WTC11 (cell line): ENCODE measurements around the gene OCA2. TPM values are rescaled to one million over a fixed set of nuclear protein-coding genes. Genes with fewer than 3 reads are reported as not detected.

Experiments
- ATAC-seq: fragments of 200-7000 bp; cut with Tn5 transposase; 2 replicates; pipeline ENCODE4 v1.10.0; 2021; ENCODE audit warnings: mild to moderate bottlenecking, moderate library complexity
- CTCF ChIA-PET: fragments of 300-600 bp; sonication (Branson Sonifier 250); formaldehyde crosslinking; loops from one replicate; lab custom pipeline; 2021; ENCODE audit warnings: antibody characterized with exemption; lab: Charles Lee
- POLR2A ChIA-PET: fragments of 350-600 bp; sonication (Branson Sonifier 250); formaldehyde crosslinking; loops from one replicate; lab custom pipeline; 2021; ENCODE audit warnings: antibody characterized with exemption; lab: Charles Lee
- DNase-seq: peaks from one replicate; pipeline ENCODE4 v3.0.0; 2021; ENCODE audit warnings: low spot score
- H3K27ac Mint-ChIP-seq: 2 replicates; pipeline ENCODE4 v1.8.0; 2021; ENCODE audit warnings: mixed read lengths
- H3K27me3 Mint-ChIP-seq: 2 replicates; pipeline ENCODE4 v1.8.0; 2021; ENCODE audit warnings: low read depth, mild to moderate bottlenecking, moderate library complexity, mixed read lengths
- H3K36me3 Mint-ChIP-seq: 2 replicates; pipeline ENCODE4 v1.8.0; 2021; ENCODE audit warnings: mixed read lengths
- H3K4me1 Mint-ChIP-seq: 2 replicates; pipeline ENCODE4 v1.8.0; 2022; ENCODE audit warnings: mixed read lengths
- H3K4me3 Mint-ChIP-seq: 2 replicates; pipeline ENCODE4 v1.8.0; 2021; ENCODE audit warnings: mild to moderate bottlenecking, moderate library complexity, mixed read lengths
- H3K9me3 Mint-ChIP-seq: 2 replicates; pipeline ENCODE4 v1.8.0; 2021; ENCODE audit warnings: mixed read lengths
- ATF1 ChIP-seq: sonication (generic); formaldehyde crosslinking; IDR thresholded peaks from 2 replicates; pipeline ENCODE4 v1.8.1; 2023; ENCODE audit warnings: mild to moderate bottlenecking, moderate library complexity, missing genetic modification reagents
- ATF3 ChIP-seq: sonication (generic); formaldehyde crosslinking; conservative IDR thresholded peaks from 2 replicates; pipeline ENCODE4 v1.8.1; 2022; ENCODE audit warnings: mild to moderate bottlenecking, missing genetic modification reagents
- CBFB ChIP-seq: sonication (generic); formaldehyde crosslinking; IDR thresholded peaks from 2 replicates; pipeline ENCODE4 v1.8.1; 2022; ENCODE audit warnings: mild to moderate bottlenecking, low read depth, missing genetic modification reagents
- CREB1 ChIP-seq: sonication (generic); formaldehyde crosslinking; IDR thresholded peaks from 2 replicates; pipeline ENCODE4 v1.8.0; 2023; ENCODE audit warnings: mild to moderate bottlenecking, missing genetic modification reagents
- CREM ChIP-seq: sonication (generic); formaldehyde crosslinking; IDR thresholded peaks from 2 replicates; pipeline ENCODE4 v1.8.1; 2022; ENCODE audit warnings: mild to moderate bottlenecking, missing genetic modification reagents, moderate library complexity
- EMX1 ChIP-seq: fragments of 250-450 bp; sonication (Bioruptor Pico); IDR thresholded peaks from 2 replicates; pipeline ENCODE4 v1.8.0; 2021; ENCODE audit warnings: mild to moderate bottlenecking
- FOXP1 ChIP-seq: sonication (generic); formaldehyde crosslinking; IDR thresholded peaks from 2 replicates; pipeline ENCODE4 v1.8.0; 2022; ENCODE audit warnings: missing genetic modification reagents, mild to moderate bottlenecking, moderate library complexity, borderline replicate concordance
- FOXP4 ChIP-seq: sonication (generic); formaldehyde crosslinking; IDR thresholded peaks from 2 replicates; pipeline ENCODE4 v1.8.0; 2022; ENCODE audit warnings: mild to moderate bottlenecking, missing genetic modification reagents
- HMGA2 ChIP-seq: fragments of 250-450 bp; sonication (Bioruptor Pico); IDR thresholded peaks from 2 replicates; pipeline ENCODE4 v1.4.0; 2021; ENCODE audit warnings: mild to moderate bottlenecking, moderate library complexity
- HMGXB4 ChIP-seq: sonication (generic); formaldehyde crosslinking; IDR thresholded peaks from 2 replicates; pipeline ENCODE4 v1.8.1; 2023; ENCODE audit warnings: mild to moderate bottlenecking, moderate library complexity, missing genetic modification reagents
- JAZF1 ChIP-seq: fragments of 250-450 bp; sonication (Bioruptor Pico); IDR thresholded peaks from 2 replicates; pipeline ENCODE4 v1.9.0; 2021; ENCODE audit warnings: moderate library complexity, mild to moderate bottlenecking, inconsistent platforms
- MXD4 ChIP-seq: fragments of 250-450 bp; sonication (Bioruptor Pico); IDR thresholded peaks from 2 replicates; pipeline ENCODE4 v1.8.0; 2021; ENCODE audit warnings: mild to moderate bottlenecking, moderate library complexity, borderline replicate concordance
- MYBL2 ChIP-seq: sonication (generic); formaldehyde crosslinking; IDR thresholded peaks from 2 replicates; pipeline ENCODE4 v1.8.1; 2023; ENCODE audit warnings: mild to moderate bottlenecking, moderate library complexity, missing genetic modification reagents
- NFYB ChIP-seq: sonication (generic); formaldehyde crosslinking; conservative IDR thresholded peaks from 2 replicates; pipeline ENCODE4 v1.8.0; 2022; ENCODE audit warnings: low read depth, missing genetic modification reagents
- SP1 ChIP-seq: sonication (generic); formaldehyde crosslinking; conservative IDR thresholded peaks from 2 replicates; pipeline ENCODE4 v1.8.1; 2022; ENCODE audit warnings: missing genetic modification reagents
- TEAD1 ChIP-seq: sonication (generic); formaldehyde crosslinking; IDR thresholded peaks from 2 replicates; pipeline ENCODE4 v1.8.0; 2022; ENCODE audit warnings: mild to moderate bottlenecking, missing genetic modification reagents
- TEAD4 ChIP-seq: sonication (generic); formaldehyde crosslinking; IDR thresholded peaks from 2 replicates; pipeline ENCODE4 v1.8.0; 2022; ENCODE audit warnings: mild to moderate bottlenecking, missing genetic modification reagents
- ZNF138 ChIP-seq: sonication (generic); formaldehyde crosslinking; conservative IDR thresholded peaks from 2 replicates; pipeline ENCODE4 v1.8.1; 2022; ENCODE audit warnings: mild to moderate bottlenecking, moderate library complexity, missing genetic modification reagents
- ZNF232 ChIP-seq: sonication (generic); formaldehyde crosslinking; IDR thresholded peaks from 2 replicates; pipeline ENCODE4 v1.8.0; 2022; ENCODE audit warnings: mild to moderate bottlenecking, missing genetic modification reagents
- ZNF263 ChIP-seq: sonication (generic); formaldehyde crosslinking; IDR thresholded peaks from 2 replicates; pipeline ENCODE4 v1.8.1; 2022; ENCODE audit warnings: low read depth, mild to moderate bottlenecking, moderate library complexity, missing genetic modification reagents
- ZNF317 ChIP-seq: sonication (generic); formaldehyde crosslinking; IDR thresholded peaks from 2 replicates; pipeline ENCODE4 v1.8.1; 2023; ENCODE audit warnings: low read depth, mild to moderate bottlenecking, moderate library complexity, missing genetic modification reagents, borderline replicate concordance
- ZNF416 ChIP-seq: fragments of 250-450 bp; sonication (Bioruptor Pico); IDR thresholded peaks from 2 replicates; pipeline ENCODE4 v1.9.0; 2021; ENCODE audit warnings: mild to moderate bottlenecking, inconsistent platforms
- ZNF423 ChIP-seq: fragments of 250-450 bp; sonication (Bioruptor Pico); IDR thresholded peaks from 2 replicates; pipeline ENCODE4 v2.1.2; 2022; ENCODE audit warnings: mild to moderate bottlenecking, moderate library complexity
- total RNA-seq: library from RNA; stranded (reverse); gene quantifications from 3 replicates; pipeline ENCODE4 v1.2.3, GENCODE V29; 2021
- TF ChIP-seq, protein P1 (sequence below): fragments of 250-450 bp; sonication (Bioruptor Pico); IDR thresholded peaks from 2 replicates; pipeline ENCODE4 v2.1.2; 2022; ENCODE audit warnings: mild to moderate bottlenecking, moderate library complexity
- TF ChIP-seq, protein P2 (sequence below): fragments of 250-450 bp; sonication (Bioruptor Pico); IDR thresholded peaks from 2 replicates; pipeline ENCODE4 v1.9.0; 2021; ENCODE audit warnings: mild to moderate bottlenecking, borderline replicate concordance

Gene OCA2
- total RNA-seq, 1 experiment from 2014 or later = 0.39 TPM

GRCh38 chr15:27989427-27989826 is 109.7 kb downstream of the OCA2 start:
- H3K27me3 Mint-ChIP-seq = no peaks in the 10 kb centered on the region
- POLR2A ChIA-PET = no interaction called here
- no peak overlapping the region for H3K4me3 Mint-ChIP-seq
- H3K36me3 Mint-ChIP-seq = no peaks in the 10 kb centered on the region
- ATAC-seq = peak; percentile 57
- H3K9me3 Mint-ChIP-seq = no peaks in the 10 kb centered on the region; the same call in 1 of the 2 replicates
- no peaks in the 10 kb centered on the region for H3K4me1 Mint-ChIP-seq
- DNase-seq = no peak
- H3K27ac Mint-ChIP-seq = no peak overlapping the region
- CTCF ChIA-PET = interaction anchor here (0.7 to 2.3 kb wide), 2 partner anchors 32 to 89 kb away, joined by 3 to 6 read pairs; no protein-coding TSS in a partner anchor
- TF ChIP-seq FOXP1 (CRISPR knock-in tag) (no peak), ZNF232 (CRISPR knock-in tag) (no peak), ZNF423 (CRISPR knock-in tag) (no peak), HMGA2 (CRISPR knock-in tag) (no peak), TEAD4 (CRISPR knock-in tag) (no peak), CREM (no peak), MXD4 (CRISPR knock-in tag) (no peak), ATF1 (CRISPR knock-in tag) (no peak), NFYB (CRISPR knock-in tag) (no peak), FOXP4 (CRISPR knock-in tag) (no peak)
- TF ChIP-seq, protein P1, sequence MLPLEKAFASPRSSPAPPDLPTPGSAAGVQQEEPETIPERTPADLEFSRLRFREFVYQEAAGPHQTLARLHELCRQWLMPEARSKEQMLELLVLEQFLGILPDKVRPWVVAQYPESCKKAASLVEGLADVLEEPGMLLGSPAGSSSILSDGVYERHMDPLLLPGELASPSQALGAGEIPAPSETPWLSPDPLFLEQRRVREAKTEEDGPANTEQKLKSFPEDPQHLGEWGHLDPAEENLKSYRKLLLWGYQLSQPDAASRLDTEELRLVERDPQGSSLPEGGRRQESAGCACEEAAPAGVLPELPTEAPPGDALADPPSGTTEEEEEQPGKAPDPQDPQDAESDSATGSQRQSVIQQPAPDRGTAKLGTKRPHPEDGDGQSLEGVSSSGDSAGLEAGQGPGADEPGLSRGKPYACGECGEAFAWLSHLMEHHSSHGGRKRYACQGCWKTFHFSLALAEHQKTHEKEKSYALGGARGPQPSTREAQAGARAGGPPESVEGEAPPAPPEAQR (CRISPR knock-in tag) = no peak
- TF ChIP-seq, all 79 proteins: peak for 0

- H3K27me3 Mint-ChIP-seq = no peaks in the 10 kb centered on the region
- TF ChIP-seq HMGXB4 (CRISPR knock-in tag) = no peak
- no peak for TF ChIP-seq SP1
- no peak for TF ChIP-seq ATF3
- no peak for TF ChIP-seq ZNF416 (CRISPR knock-in tag)
- no peak for TF ChIP-seq NFYB (CRISPR knock-in tag)
- no peaks in the 10 kb centered on the region for H3K9me3 Mint-ChIP-seq
- H3K4me3 Mint-ChIP-seq = no peak overlapping the region
- no peak overlapping the region; the same call in 1 of the 2 replicates for H3K27ac Mint-ChIP-seq
- CTCF ChIA-PET = no interaction called here
- no peaks in the 10 kb centered on the region for H3K36me3 Mint-ChIP-seq
- POLR2A ChIA-PET = no interaction called here
- H3K4me1 Mint-ChIP-seq = no peaks in the 10 kb centered on the region
- ATAC-seq (no peak), DNase-seq (no peak)
Observed at GRCh38 chr15:27985099-27985498, 114.0 kb downstream of the OCA2 start.

GRCh38 chr15:27983496-27983895 is 115.6 kb downstream of the OCA2 start:
- Mint-ChIP-seq H3K4me3 (no peak overlapping the region), H3K4me1 (no peaks in the 10 kb centered on the region), H3K27me3 (no peaks in the 10 kb centered on the region), H3K9me3 (no peaks in the 10 kb centered on the region), H3K36me3 (no peaks in the 10 kb centered on the region), H3K27ac (no peak overlapping the region)
- DNase-seq (no peak), ATAC-seq (no peak)
- ChIA-PET CTCF (no interaction called here), POLR2A (no interaction called here)
- TF ChIP-seq CBFB (CRISPR knock-in tag) (no peak), EMX1 (CRISPR knock-in tag) (no peak), CREB1 (no peak), ZNF138 (no peak), TEAD1 (CRISPR knock-in tag) (no peak), ZNF317 (CRISPR knock-in tag) (no peak), JAZF1 (CRISPR knock-in tag) (no peak), ZNF263 (CRISPR knock-in tag) (no peak), MYBL2 (no peak), ATF3 (no peak)
- TF ChIP-seq, protein P2, sequence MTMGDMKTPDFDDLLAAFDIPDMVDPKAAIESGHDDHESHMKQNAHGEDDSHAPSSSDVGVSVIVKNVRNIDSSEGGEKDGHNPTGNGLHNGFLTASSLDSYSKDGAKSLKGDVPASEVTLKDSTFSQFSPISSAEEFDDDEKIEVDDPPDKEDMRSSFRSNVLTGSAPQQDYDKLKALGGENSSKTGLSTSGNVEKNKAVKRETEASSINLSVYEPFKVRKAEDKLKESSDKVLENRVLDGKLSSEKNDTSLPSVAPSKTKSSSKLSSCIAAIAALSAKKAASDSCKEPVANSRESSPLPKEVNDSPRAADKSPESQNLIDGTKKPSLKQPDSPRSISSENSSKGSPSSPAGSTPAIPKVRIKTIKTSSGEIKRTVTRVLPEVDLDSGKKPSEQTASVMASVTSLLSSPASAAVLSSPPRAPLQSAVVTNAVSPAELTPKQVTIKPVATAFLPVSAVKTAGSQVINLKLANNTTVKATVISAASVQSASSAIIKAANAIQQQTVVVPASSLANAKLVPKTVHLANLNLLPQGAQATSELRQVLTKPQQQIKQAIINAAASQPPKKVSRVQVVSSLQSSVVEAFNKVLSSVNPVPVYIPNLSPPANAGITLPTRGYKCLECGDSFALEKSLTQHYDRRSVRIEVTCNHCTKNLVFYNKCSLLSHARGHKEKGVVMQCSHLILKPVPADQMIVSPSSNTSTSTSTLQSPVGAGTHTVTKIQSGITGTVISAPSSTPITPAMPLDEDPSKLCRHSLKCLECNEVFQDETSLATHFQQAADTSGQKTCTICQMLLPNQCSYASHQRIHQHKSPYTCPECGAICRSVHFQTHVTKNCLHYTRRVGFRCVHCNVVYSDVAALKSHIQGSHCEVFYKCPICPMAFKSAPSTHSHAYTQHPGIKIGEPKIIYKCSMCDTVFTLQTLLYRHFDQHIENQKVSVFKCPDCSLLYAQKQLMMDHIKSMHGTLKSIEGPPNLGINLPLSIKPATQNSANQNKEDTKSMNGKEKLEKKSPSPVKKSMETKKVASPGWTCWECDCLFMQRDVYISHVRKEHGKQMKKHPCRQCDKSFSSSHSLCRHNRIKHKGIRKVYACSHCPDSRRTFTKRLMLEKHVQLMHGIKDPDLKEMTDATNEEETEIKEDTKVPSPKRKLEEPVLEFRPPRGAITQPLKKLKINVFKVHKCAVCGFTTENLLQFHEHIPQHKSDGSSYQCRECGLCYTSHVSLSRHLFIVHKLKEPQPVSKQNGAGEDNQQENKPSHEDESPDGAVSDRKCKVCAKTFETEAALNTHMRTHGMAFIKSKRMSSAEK = no peak
